Measurements from ENCODE around the gene GLG1.

GLG1 gene

DNA sequence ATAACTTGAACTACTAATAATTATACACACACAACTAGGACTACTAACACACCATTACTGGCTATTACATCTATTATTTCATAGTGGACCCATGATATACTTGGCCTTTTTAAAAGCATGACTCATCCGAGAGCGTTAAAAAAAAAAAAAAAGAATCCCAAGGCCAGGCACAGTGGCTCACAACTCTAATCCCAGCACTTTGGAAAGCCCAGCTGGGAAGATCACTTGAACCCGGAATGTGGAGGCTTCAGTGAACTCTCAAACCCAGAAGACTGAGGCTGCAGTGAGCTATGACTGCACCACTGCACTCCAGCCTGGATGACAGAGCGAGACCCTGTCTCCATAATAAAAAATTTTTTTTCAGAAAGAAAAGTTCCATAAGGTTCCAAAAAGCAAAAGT, 3.1 kb downstream of the GLG1 start:
- H3K4me2 ChIP-seq (ENCODE audit: low read length), result 0 out of 2 replicates have a peak overlapping the region, but pooled peaks have one; percentile 83
- no peaks in the 10 kb centered on the region for H3K27me3 ChIP-seq (ENCODE audit: control insufficient read depth, low read length)
- no peaks in the 10 kb centered on the region for H3K9me3 ChIP-seq (ENCODE audit: control insufficient read depth, insufficient read depth, low read length)
- H3K36me3 ChIP-seq (ENCODE audit: control insufficient read depth, low read length), result peaks cover 6% of the 10 kb centered on the region; the same call in 1 of the 2 replicates
- H3K79me2 ChIP-seq (ENCODE audit: control insufficient read depth, low read length), result peaks cover 78% of the 10 kb centered on the region
- no peak overlapping the region for H3K4me3 ChIP-seq (ENCODE audit: low read length)
- peaks cover 13% of the 10 kb centered on the region for H4K20me1 ChIP-seq (ENCODE audit: control insufficient read depth, insufficient read depth, low read depth, low read length)
- no peak for TF ChIP-seq EZH2phosphoT487 (IDR thresholded peaks at IDR 0.05; ENCODE audit: borderline replicate concordance, low read length)
- TF ChIP-seq, protein P1, sequence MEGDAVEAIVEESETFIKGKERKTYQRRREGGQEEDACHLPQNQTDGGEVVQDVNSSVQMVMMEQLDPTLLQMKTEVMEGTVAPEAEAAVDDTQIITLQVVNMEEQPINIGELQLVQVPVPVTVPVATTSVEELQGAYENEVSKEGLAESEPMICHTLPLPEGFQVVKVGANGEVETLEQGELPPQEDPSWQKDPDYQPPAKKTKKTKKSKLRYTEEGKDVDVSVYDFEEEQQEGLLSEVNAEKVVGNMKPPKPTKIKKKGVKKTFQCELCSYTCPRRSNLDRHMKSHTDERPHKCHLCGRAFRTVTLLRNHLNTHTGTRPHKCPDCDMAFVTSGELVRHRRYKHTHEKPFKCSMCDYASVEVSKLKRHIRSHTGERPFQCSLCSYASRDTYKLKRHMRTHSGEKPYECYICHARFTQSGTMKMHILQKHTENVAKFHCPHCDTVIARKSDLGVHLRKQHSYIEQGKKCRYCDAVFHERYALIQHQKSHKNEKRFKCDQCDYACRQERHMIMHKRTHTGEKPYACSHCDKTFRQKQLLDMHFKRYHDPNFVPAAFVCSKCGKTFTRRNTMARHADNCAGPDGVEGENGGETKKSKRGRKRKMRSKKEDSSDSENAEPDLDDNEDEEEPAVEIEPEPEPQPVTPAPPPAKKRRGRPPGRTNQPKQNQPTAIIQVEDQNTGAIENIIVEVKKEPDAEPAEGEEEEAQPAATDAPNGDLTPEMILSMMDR (IDR thresholded peaks at IDR 0.05; ENCODE audit: low read depth, low read length, poor library complexity, severe bottlenecking), result no peak
- H3K27ac ChIP-seq (ENCODE audit: low read depth, low read length), result no peak overlapping the region
- peaks cover 23% of the 10 kb centered on the region for H3K4me1 ChIP-seq (ENCODE audit: control insufficient read depth, low read length)
- H3K9me2 ChIP-seq (replicated peaks; ENCODE audit: control insufficient read depth, low read length), result no peaks in the 10 kb centered on the region
- H3F3A ChIP-seq (ENCODE audit: control insufficient read depth, insufficient read depth), result no peaks in the 10 kb centered on the region

DNA sequence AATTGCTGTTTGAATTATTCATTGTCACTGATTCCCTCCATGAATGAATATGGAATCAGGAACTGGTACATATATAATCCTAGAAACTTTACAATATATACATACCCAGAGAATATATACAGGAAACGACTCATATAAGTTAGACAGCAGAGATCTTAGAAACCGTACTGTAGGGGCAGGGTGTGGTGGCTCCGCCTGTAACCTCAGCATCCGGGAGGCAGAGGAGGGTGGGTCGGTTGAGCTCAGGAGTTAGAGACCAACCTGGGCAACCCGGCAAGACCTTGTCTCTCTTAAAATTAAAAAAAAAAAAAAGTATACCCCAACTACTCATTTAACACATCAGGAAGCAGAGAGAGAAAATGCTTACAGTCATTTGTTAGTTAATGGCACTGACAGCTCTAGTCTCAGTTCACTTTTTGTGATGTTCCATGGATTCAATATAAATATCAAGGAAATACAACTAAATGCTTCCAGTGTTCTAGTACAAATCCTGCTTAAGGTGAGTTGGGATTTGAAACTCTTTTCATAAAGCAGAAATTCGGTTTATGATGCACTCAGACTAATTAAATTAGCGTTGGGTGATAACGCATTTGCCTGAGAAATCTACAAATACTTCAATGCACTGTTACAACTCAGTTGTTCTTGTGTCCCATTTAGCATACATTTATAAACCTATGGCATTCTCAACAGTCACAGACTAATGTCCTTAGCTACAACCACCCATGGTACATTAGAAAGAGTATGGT, 5.6 kb downstream of the GLG1 start:
- H3K79me2 ChIP-seq (ENCODE audit: control insufficient read depth, low read length), result peaks cover 90% of the 10 kb centered on the region
- H4K20me1 ChIP-seq (ENCODE audit: control insufficient read depth, insufficient read depth, low read depth, low read length), result peaks cover 18% of the 10 kb centered on the region
- H3K4me3 ChIP-seq (ENCODE audit: low read length), result no peak overlapping the region
- no peaks in the 10 kb centered on the region for H3K27me3 ChIP-seq (ENCODE audit: control insufficient read depth, low read length)
- H3K27ac ChIP-seq (ENCODE audit: low read depth, low read length), result no peak overlapping the region
- H3K4me1 ChIP-seq (ENCODE audit: control insufficient read depth, low read length), result peaks cover 17% of the 10 kb centered on the region
- H3K9me2 ChIP-seq (replicated peaks; ENCODE audit: control insufficient read depth, low read length), result no peaks in the 10 kb centered on the region
- peaks cover 5% of the 10 kb centered on the region for H3K36me3 ChIP-seq (ENCODE audit: control insufficient read depth, low read length)
- no peak for TF ChIP-seq EZH2phosphoT487 (IDR thresholded peaks at IDR 0.05; ENCODE audit: borderline replicate concordance, low read length)
- TF ChIP-seq, protein P1 (IDR thresholded peaks at IDR 0.05; ENCODE audit: low read depth, low read length, poor library complexity, severe bottlenecking), result no peak
- no peaks in the 10 kb centered on the region for H3F3A ChIP-seq (ENCODE audit: control insufficient read depth, insufficient read depth)
- no peak overlapping the region for H3K4me2 ChIP-seq (ENCODE audit: low read length)
- H3K9me3 ChIP-seq (ENCODE audit: control insufficient read depth, insufficient read depth, low read length), result no peaks in the 10 kb centered on the region

DNA sequence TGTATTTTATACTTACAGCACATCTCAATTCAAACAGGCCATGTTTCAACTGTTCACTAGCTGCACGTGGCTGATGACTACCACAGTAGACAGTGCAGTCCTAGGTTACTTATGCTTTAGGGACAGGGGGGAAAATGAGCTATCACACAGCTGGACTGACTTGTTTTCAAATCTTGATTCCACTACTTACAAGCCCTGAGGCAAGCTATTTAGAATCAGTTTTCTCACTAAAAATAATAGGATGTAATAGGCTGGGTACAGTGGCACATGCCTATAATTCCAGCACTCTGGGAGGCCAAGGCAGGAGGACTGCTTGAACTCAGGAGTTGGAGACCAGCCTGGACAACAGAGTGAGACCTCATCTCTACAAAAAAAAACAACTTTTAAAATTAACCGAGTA, 10.3 kb downstream of the GLG1 start:
- no peak overlapping the region for H3K4me3 ChIP-seq (ENCODE audit: low read length)
- no peaks in the 10 kb centered on the region for H3K27me3 ChIP-seq (ENCODE audit: control insufficient read depth, low read length)
- H3K9me3 ChIP-seq (ENCODE audit: control insufficient read depth, insufficient read depth, low read length), result no peaks in the 10 kb centered on the region
- peaks cover 3% of the 10 kb centered on the region; the same call in 1 of the 2 replicates for H3K36me3 ChIP-seq (ENCODE audit: control insufficient read depth, low read length)
- no peaks in the 10 kb centered on the region for H3F3A ChIP-seq (ENCODE audit: control insufficient read depth, insufficient read depth)
- no peak overlapping the region for H3K4me2 ChIP-seq (ENCODE audit: low read length)
- H4K20me1 ChIP-seq (ENCODE audit: control insufficient read depth, insufficient read depth, low read depth, low read length), result peaks cover 12% of the 10 kb centered on the region
- TF ChIP-seq, protein P1 (IDR thresholded peaks at IDR 0.05; ENCODE audit: low read depth, low read length, poor library complexity, severe bottlenecking), result no peak
- TF ChIP-seq EZH2phosphoT487 (IDR thresholded peaks at IDR 0.05; ENCODE audit: borderline replicate concordance, low read length), result no peak
- 0 out of 2 replicates have a peak, but pooled peaks cover 2% of the 10 kb centered on the region for H3K4me1 ChIP-seq (ENCODE audit: control insufficient read depth, low read length)
- no peaks in the 10 kb centered on the region for H3K9me2 ChIP-seq (replicated peaks; ENCODE audit: control insufficient read depth, low read length)
- H3K79me2 ChIP-seq (ENCODE audit: control insufficient read depth, low read length), result peaks cover 78% of the 10 kb centered on the region
- H3K27ac ChIP-seq (ENCODE audit: low read depth, low read length), result no peak overlapping the region

All from DOHH2 (cell line).